Measurements from ENCODE around the gene RPS6KA2.
A peak's percentile ranks its signal among the peaks of the same experiment; 100 is the strongest.
"Not testable (repeated sequence)": the region's sequence is repeated elsewhere in the genome, so short reads cannot be mapped to it uniquely, and the experiment has no call there.

Gene RPS6KA2

DNA sequence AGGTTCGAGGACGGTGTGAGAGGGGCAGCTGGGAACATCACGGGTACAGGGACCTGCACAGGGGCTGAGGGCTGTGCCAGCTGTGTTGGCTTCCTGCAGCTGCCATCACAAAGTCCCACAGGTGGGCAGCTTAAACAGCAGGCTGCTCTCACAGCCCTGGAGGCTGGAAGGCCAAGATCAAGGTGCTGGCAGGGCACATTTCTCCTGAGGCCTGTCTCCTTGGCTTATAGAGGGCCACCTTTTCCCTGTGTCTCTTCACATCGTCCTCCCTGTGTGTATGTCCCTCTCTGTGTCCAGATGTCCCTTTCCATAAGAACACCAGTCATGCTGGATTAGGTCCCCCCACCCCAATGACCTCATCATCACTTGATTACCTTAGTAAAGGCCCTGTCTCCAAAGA, 229.2 kb downstream of the RPS6KA2 start:
- DNase-seq (ENCODE audit: low read depth), result no peak

- DNase-seq (ENCODE audit: low read depth), result no peak
Measured at GRCh38 chr6:166395778-166396177, 231.3 kb downstream of the RPS6KA2 start.

- DNase-seq (ENCODE audit: low read depth), result no peak
Measured at GRCh38 chr6:166395351-166395750, 231.7 kb downstream of the RPS6KA2 start.

GRCh38 chr6:166394036-166394892, 232.8 kb downstream of the RPS6KA2 start:
- no peak for DNase-seq (ENCODE audit: low read depth)

DNA sequence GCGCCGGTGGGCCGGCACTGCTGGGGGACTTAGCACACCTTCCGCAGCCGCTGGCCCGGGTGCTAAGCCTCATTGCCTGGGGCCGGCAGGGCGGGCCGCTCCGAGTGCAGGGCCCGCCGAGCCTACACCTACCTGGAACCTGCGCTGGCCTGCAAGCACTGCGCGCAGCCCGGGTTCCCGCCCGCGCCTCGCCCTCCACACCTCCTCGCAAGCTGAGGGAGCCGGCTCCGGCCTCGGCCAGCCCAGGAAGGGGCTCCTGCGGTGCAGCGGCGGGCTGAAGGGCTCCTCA, 233.6 kb downstream of the RPS6KA2 start:
- no peak for DNase-seq (ENCODE audit: low read depth)

DNA sequence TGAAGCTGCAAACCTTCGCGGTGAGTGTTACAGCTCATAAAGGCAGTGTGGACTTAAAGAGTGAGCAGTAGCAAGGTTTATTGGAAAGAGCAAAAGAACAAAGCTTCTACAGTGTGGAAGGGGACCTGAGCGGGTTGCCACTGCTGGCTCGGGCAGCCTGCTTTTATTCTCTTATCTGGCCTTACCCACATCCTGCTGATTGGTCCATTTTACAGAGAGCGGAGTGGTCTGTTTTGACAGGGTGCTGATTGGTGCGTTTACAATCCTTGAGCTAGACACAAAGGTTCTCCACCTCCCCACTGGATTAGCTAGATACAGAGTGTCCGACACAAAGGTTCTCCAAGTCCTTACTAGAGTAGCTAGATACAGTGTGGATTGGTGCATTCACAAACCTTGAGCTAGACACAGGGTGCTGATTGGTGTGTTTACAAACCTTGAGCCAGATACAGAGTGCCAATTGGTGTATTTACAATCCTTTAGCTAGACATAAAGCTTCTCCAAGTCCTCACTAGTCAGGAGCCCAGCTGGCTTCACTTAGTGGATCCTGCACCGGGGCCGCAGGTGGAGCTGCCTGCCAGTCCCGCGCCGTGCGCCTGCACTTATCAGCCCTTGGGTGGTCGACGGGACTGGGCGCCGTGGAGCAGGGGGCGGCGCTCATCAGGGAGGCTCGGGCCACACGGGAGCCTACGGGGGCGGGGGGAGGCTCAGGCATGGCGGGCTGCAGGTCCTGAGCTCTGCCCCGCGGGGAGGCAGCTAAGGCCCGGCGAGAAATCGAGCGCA, 234.1 kb downstream of the RPS6KA2 start:
- DNase-seq (ENCODE audit: low read depth), result not testable (repeated sequence)

DNA sequence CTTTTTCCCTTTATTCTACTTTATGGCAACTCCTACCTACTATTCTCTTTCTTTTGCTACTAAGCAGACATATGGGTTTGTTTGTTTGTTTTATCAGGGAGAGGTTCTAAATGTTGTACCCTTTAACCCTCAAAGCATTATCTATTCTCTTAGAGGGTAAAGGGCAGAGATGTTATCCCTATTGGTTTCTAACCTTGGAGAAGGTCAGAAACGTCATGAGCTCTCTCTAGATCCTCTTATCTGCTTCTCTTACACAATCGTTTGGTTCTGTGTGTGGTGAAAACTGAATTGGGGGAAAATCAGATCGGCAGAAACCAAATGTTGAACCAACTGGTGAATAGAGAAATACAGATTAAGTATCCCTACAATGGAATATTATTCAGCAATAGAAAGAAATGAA, 237.9 kb downstream of the RPS6KA2 start:
- DNase-seq (ENCODE audit: low read depth), result no peak

DNA sequence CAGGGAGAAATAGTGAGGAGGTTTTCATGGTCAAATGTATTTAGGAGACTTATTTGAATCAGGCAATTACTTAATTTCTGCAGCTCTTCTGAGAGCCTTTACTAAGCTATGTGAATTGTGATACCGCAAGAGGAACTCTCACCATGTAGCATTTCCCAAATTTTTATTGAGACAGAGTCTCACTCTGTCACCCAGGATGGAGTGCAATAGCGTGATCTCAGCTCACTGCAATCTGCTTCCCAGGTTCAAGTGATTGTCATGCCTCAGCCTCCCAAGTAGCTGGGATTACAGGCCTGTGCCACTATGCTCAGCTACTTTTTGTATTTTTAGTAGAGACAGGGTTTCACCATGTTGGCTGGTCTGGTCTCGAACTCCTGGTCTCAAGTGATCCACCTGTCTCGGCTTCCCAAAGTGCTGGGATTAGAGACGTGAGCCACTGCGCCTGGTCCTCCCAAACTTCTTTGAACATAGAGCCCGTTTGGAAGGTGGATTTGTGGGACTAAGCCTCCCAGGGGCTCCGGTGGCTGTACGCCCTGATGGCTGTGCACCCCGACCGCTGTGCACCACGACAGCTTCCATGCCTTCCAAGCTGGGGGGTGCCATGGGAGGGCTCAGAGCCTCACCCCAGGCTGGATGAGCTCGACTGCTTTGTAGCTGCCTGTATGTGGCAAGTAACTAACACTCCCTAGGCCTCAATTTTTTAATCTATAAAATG, 238.6 kb downstream of the RPS6KA2 start:
- DNase-seq (ENCODE audit: low read depth), result no peak

GRCh38 chr6:166387642-166388289, 239.3 kb downstream of the RPS6KA2 start:
- no peak for DNase-seq (ENCODE audit: low read depth)

- not testable (repeated sequence) for DNase-seq (ENCODE audit: low read depth)
Measured at GRCh38 chr6:166387098-166387497, 240.0 kb downstream of the RPS6KA2 start.

DNA sequence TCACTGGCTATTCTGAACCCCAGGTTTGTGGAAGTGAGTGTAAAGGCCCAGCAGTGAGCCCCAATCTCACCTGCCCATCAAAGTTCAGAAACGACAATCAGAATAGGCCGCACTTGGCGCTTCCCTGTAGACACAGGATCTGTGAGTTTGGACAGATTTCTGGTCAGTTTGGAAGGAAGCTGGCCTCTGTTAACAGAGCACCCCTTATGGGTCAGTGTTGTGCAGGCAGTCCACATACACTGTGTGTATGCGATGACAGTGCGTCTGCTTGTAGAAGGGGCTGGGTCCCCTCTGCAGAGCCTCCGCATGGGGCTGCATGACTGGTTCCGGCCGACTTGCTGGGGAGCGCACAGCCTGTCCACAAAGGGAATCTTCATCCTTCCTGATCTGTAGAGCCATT, 240.9 kb downstream of the RPS6KA2 start:
- no peak for DNase-seq (ENCODE audit: low read depth)

GRCh38 chr6:166383802-166384363, 243.2 kb downstream of the RPS6KA2 start:
- DNase-seq (ENCODE audit: low read depth), result not testable (repeated sequence)

DNA sequence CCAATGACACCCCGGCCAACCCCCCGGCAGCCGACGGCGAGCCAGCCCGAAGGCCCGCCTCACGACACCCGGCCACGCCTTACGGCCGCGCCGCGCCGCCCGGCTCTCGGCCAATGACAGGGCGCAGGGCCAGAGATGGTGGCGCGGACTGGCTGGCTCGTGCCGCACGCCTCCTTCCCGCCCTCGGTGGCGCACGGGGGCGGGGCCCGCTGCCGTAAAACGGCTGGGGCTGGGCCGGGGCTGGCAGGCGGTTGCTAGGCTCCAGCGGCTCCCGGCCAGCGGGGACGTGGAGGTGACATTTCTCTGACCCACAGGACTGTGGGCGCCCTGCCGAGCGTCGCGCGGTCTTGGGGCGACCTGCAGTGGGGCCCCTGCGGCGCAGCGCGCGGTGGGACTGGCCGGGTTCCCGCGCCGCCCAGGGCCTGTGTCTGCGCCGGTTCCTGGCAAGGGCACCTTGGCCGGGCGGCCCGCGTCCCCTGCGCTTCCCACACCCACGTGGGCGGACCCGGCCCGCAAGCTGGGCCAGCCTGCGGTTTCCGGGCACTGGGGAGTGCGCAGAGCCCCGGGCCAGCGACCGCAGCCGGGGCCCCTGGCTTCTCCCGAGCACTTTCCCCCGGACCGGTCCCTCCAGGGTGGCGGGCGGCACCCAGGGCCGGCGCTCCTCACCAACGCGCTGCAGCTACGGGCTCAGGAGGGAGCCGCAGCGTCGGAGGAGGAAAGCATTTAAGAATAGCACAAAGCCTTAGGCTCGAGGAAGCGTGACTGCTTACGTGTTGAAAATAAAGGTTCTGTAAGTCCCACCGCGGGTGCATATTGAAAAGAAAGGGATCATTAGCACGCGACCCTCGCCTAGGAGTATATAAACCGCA, 243.9 kb downstream of the RPS6KA2 start, which contains the start of gene MPC1:
Gene MPC1 (minus strand): TSS at position 8 of the 869 bp plus-strand sequence. CDS start 64 bp downstream, outside the sequence.
- peak; percentile 82 for DNase-seq (ENCODE audit: low read depth)

- DNase-seq (ENCODE audit: low read depth), result no peak
Measured at GRCh38 chr6:166382500-166382932, 244.5 kb downstream of the RPS6KA2 start.

- peak; percentile 31 for DNase-seq (ENCODE audit: low read depth)
Measured at GRCh38 chr6:166381733-166382499, 245.1 kb downstream of the RPS6KA2 start.

GRCh38 chr6:166381381-166381732, 245.7 kb downstream of the RPS6KA2 start:
- DNase-seq (ENCODE audit: low read depth), result no peak

DNA sequence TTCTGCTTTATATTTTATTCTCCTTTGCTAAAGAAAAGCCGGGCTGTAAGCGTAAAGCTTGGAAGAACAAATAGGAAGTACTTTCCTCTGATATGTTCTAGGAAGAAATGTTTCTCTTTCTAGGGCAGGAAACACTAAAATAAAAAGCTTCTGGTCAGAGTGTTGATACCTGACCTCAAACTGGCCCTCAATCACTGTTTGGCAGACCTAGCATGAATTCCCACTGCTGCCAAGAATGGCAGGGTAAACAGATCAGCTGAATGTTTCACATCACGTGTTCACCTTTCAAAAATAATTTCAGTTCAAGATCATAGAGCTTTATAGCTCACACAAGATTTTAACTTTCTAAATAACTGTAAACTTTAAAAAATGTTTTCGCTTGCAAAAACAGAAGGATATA, 247.3 kb downstream of the RPS6KA2 start:
- DNase-seq (ENCODE audit: low read depth), result no peak

- DNase-seq (ENCODE audit: low read depth), result no peak
Measured at GRCh38 chr6:166379103-166379586, 247.9 kb downstream of the RPS6KA2 start.

DNA sequence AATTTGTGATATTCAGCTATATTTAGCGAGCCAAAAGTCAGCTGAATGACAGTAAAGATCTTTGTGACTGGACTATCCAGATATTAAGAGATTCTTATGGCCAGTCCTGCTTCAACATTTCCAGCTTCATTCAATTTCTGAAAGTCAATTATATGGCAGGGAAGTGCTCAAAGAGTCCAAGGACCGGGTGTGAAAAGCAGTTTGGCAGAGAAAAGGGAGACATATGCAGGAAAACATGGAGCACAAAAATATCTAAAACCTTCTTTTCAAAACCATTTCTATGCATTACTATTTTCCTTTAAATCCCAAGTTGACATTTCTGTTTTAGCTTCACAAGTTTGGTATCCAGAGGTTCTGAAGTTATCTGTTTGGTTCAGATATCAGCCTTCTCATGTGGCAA, 249.3 kb downstream of the RPS6KA2 start:
- DNase-seq (ENCODE audit: low read depth), result no peak

DNA sequence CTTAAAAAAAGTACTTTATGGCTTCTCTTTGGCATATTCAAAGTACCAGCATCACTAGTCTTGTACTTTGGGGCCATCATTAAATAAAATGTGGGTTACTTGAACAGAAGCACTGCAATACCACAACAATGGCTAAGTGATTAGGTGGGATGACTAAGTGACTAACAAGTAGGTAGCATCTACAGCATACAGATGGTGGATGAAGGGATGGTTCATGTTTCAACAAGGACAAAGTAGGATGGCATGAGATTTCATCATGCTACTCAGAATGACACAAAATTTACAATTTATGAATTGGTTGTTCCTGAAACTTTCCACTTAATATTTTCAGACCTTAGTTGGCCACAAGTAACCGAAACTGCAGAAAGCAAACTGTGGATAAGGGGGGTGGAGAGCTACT, 252.0 kb downstream of the RPS6KA2 start:
- no peak for DNase-seq (ENCODE audit: low read depth)

Data from stimulated activated CD8-positive, alpha-beta memory T cell treated with anti-CD3 and anti-CD28 coated beads, Interleukin-15, amount 100 ng/mL, for 1 hour (primary cell).